Heart left ventricle (tissue), 16 donors: ENCODE results near the gene ANKEF1. TPM values are rescaled to one million over a fixed set of nuclear protein-coding genes. Genes with fewer than 3 reads are reported as not detected.

Experiments
- ATAC-seq, 4 donors: fragments of 200-7000 bp; cut with Tn5 transposase; one replicate each; pipeline ENCODE4 v1.9.1; 2020 to 2022; ENCODE audit warnings: moderate library complexity in 4 of 4, mild to moderate bottlenecking in 3 of 4, moderate number of reproducible peaks in 1 of 4
- DNase-seq, 5 donors: peaks; one replicate each; pipeline ENCODE4 v3.0.0-alpha.2; 2020
- H3K27ac ChIP-seq, 12 donors: fragments of 200-600 bp; sonication (generic) in 4 of 12; one replicate each; pipeline versions ENCODE4 v1.5.0 to v1.8.0; 2016 to 2022; ENCODE audit warnings: mild to moderate bottlenecking in 2 of 12
- H3K27me3 ChIP-seq, 9 donors: fragments of 200-600 bp; sonication (generic) in 2 of 9; one replicate each; pipeline versions ENCODE4 v1.5.1 to v1.8.0; 2016 to 2022; ENCODE audit warnings: mild to moderate bottlenecking in 3 of 9
- H3K36me3 ChIP-seq, 9 donors: fragments of 200-600 bp; sonication (generic) in 2 of 9; one replicate each; pipeline versions ENCODE4 v1.5.0 to v1.8.0; 2018 to 2022; ENCODE audit warnings: mild to moderate bottlenecking in 2 of 9
- H3K4me1 ChIP-seq, 12 donors: fragments of 200-600 bp; sonication (generic) in 4 of 12; one replicate each; pipeline versions ENCODE4 v1.5.0 to v1.8.0; 2016 to 2022; ENCODE audit warnings: mild to moderate bottlenecking in 3 of 12
- H3K4me3 ChIP-seq, 12 donors: fragments of 200-600 bp; sonication (generic) in 4 of 12; one replicate each; pipeline versions ENCODE4 v1.5.0 to v1.8.0; 2017 to 2022; ENCODE audit warnings: mild to moderate bottlenecking in 9 of 12, moderate library complexity in 4 of 12
- H3K9me3 ChIP-seq, 12 donors: fragments of 200-600 bp; sonication (generic) in 4 of 12; one replicate each; pipeline versions ENCODE4 v1.5.0 to v1.8.0; 2016 to 2022; ENCODE audit warnings: mild to moderate bottlenecking in 1 of 12
- CTCF ChIP-seq, 12 donors: fragments of 200-600 bp; sonication (generic) in 4 of 12; IDR thresholded peaks; one replicate each; pipeline versions ENCODE4 v1.5.0 to v1.8.0; 2018 to 2022; ENCODE audit warnings: antibody characterized with exemption in 12 of 12, mild to moderate bottlenecking in 5 of 12
- POLR2A ChIP-seq, 2 donors: fragments of 450-650 bp; IDR thresholded peaks; one replicate each; pipeline ENCODE4 v1.6.1; 2017; ENCODE audit warnings: antibody characterized with exemption in 2 of 2, mild to moderate bottlenecking in 2 of 2, moderate library complexity in 2 of 2
- WGBS, 4 donors: extraction: QIAGEN DNeasy Blood & Tissue Kit in 2 of 4; methylation state at CpG; one replicate each; pipeline versions ENCODE4 v1.1.5 to v1.1.7; 2013 to 2018; 5-methylcytosine and 5-hydroxymethylcytosine counted together
- intact Hi-C, 10 donors: fragments of 100-400 bp; cut with DNase I; formaldehyde crosslinking; loops; one replicate each; pipeline versions ENCODE4 v1.11.1 to v1.14.2; 2022
- polyA plus RNA-seq, 2 donors: library from polyadenylated mRNA; stranded (reverse); fragments of 200-250 nt; gene quantifications; one replicate each; pipeline ENCODE4 v1.2.3, GENCODE V29; 2013
- total RNA-seq, 9 donors: library from RNA; depleted of rRNA in 2 of 9; stranded (reverse); fragments of >200 nt in 2 of 9; fragmentation: NEBNext Ultra II Directional in 3 of 9; extraction: Animal tissue kit (Norgen Biotek cat#: 25700) in 3 of 9; gene quantifications; one replicate each; pipeline versions ENCODE4 v1.1.0 to v1.2.4, GENCODE V29; 2016 to 2023
- donor health status: ischemic (EF 13 %, LVEDD 7.1; RV severe dilation, severe dysfunction).
- donor health status: healthy with polysubstance abuse.
- donor health status: DM: no; HTN: yes; CAD: no.
- donor health status: DM: no; HTN: no; CAD: no.
- donor health status: ischemic (EF 25% LVEDD 6.9; RV normal size, moderate dysfunction).
- donor health status: ischemic (EF 25% LVEDD 5.7; RV mildly dilated, moderate dysfunction).
- donor health status: healthy.
- donor health status: DM: yes; HTN: yes; CAD: no.
- donor health status: ischemic (EF 35%, LVEDD 5.7; RV mildly dilated, moderate dysfunction).
- donor health status: nonischemic (EF 11% LVEDD 7.7; RV severe dilation, severe dysfunction).
- donor health status: DM: yes; HTN: yes; CAD: no.
- donor health status: PGD.
- donor health status: ischemic (EF 29% LVEDD 5.4; RV normal size, mild dysfunction).
- donor health status: nonischemic (EF 23%, LVEDD 6.1; RV moderate dilation, normal function).

Gene ANKEF1
- total and polyA plus RNA-seq, 11 donors, result 0.27 to 3.1 (median 1.4) TPM

DNA sequence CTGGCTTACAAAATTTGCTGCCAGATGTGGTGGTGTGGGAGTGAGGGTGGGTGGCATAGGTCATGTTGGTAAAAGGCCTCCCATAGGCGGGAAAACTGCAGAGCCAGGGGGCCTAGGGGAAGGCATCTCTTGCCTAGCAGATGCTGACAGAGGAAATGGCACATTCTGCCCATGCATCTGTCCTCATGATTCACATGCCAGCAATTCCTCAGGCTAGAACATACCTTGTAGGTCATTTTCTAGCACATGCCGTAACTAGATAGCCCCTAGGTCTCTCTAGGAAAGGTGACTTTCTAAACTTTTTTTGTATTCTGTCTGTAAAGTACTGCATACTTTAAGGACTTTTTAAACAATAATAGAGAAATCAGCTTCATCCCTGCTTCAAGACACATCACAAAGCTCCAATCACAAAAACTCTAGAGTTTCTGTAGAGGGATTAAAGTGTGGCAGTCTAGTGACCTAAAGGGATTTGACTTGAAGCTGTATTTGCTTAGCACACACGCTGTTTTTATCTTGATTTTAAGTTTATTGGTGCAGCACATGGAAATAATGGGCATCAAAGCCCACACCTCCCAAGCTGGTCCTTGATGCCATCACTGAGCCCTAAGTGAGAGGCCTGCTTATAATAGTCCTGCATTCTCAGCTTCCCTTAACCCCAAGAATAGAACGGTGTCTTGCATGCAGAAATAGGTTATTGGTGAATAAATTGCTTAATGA lies 55.2 kb downstream of the ANKEF1 start:
- no peak for TF ChIP-seq CTCF (IDR thresholded peaks at IDR 0.05)
- H3K4me1 ChIP-seq, result no peaks in the 10 kb centered on the region
- H3K9me3 ChIP-seq, result no peaks in the 10 kb centered on the region
- DNase-seq (no peak), ATAC-seq (no peak)
- no peak overlapping the region for H3K27ac ChIP-seq
- 95 to 100% (median 97%) methylated on average over 4 of the region's 4 CpGs for WGBS, 4 donors
- H3K4me3 ChIP-seq, result no peak overlapping the region
- H3K36me3 ChIP-seq, result no peaks in the 10 kb centered on the region
- intact Hi-C loops, result loop anchor here in 9 of 10 donors (2.0 to 10.0 kb wide), 8 partner anchors 108 to 1455 kb away; no protein-coding TSS in a partner anchor
- no peaks in the 10 kb centered on the region for H3K27me3 ChIP-seq

GRCh38 chr20:10090588-10091166 lies 55.9 kb downstream of the ANKEF1 start:
- ATAC-seq (peak in 3 of 4 donors; percentile 69 to 81 (median 80)), DNase-seq (peak; percentile 22 to 49 (median 31))
- no peak overlapping the region for H3K27ac ChIP-seq
- H3K9me3 ChIP-seq, result no peaks in the 10 kb centered on the region
- H3K36me3 ChIP-seq, result no peaks in the 10 kb centered on the region
- no peak overlapping the region for H3K4me3 ChIP-seq
- intact Hi-C loops, result loop anchor here in 9 of 10 donors (2.0 to 10.0 kb wide), 7 partner anchors 108 to 1454 kb away; no protein-coding TSS in a partner anchor
- H3K27me3 ChIP-seq, result no peaks in the 10 kb centered on the region
- peak; percentile 56 to 85 (median 72) for TF ChIP-seq CTCF (IDR thresholded peaks at IDR 0.05)
- TF ChIP-seq POLR2A (IDR thresholded peaks at IDR 0.05), result no peak
- WGBS, 4 donors, result 22 to 38% (median 35%) methylated on average over 2 of the region's 2 CpGs
- no peaks in the 10 kb centered on the region for H3K4me1 ChIP-seq

GRCh38 chr20:10093087-10093591 lies 58.4 kb downstream of the ANKEF1 start:
- Histone ChIP-seq H3K4me3 (no peak overlapping the region), H3K27ac (no peak overlapping the region), H3K27me3 (no peaks in the 10 kb centered on the region), H3K4me1 (no peaks in the 10 kb centered on the region), H3K36me3 (no peaks in the 10 kb centered on the region), H3K9me3 (no peaks in the 10 kb centered on the region)
- TF ChIP-seq POLR2A (IDR thresholded peaks at IDR 0.05) (no peak), CTCF (IDR thresholded peaks at IDR 0.05) (no peak)
- ATAC-seq, result peak in 2 of 4 donors; percentile 45 to 62
- WGBS, 4 donors, result 75 to 81% (median 78%) methylated on average over 2 of the region's 2 CpGs
- intact Hi-C loops, result loop anchor here in 7 of 10 donors (5.0 to 10.0 kb wide), 6 partner anchors 111 to 1452 kb away; no protein-coding TSS in a partner anchor
- DNase-seq, result no peak

DNA sequence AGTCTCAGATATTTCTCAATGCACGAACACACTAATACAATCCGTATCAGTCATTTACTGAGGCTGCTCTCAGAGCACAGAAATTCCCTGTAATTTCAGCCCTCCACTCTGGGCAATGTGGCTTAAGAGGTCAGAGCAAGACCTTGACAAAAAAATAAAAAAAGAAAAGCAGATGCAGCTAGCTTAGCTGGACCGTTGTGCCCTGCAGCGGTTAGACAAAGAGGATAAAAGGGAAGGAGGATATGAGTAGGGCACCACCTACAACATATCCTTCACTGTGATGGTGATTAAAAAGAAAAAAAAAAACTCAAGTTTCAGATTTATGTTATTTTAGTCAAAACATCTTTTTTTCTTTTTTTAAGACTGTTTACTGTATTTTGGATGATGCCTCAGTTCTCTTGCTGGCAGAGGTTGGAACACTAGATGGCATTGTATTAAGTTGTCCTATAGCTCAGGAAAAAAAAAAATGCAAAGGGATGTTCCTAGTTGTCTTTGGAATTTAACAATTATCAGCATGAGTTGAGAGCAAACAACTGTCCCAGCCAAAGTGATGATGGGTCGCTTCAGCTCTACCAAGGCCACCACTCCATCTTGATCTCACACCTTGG lies 59.9 kb downstream of the ANKEF1 start:
- H3K27me3 ChIP-seq, result no peaks in the 10 kb centered on the region
- H3K9me3 ChIP-seq, result no peaks in the 10 kb centered on the region
- ATAC-seq (no peak), DNase-seq (no peak)
- no peak overlapping the region for H3K27ac ChIP-seq
- H3K36me3 ChIP-seq, result no peaks in the 10 kb centered on the region
- 75 to 84% (median 81%) methylated on average over 5 of the region's 5 CpGs for WGBS, 4 donors
- H3K4me1 ChIP-seq, result no peaks in the 10 kb centered on the region
- intact Hi-C loops, result loop anchor here in 7 of 10 donors (5.0 to 10.0 kb wide), 6 partner anchors 112 to 1450 kb away; no protein-coding TSS in a partner anchor
- no peak overlapping the region for H3K4me3 ChIP-seq
- TF ChIP-seq POLR2A (IDR thresholded peaks at IDR 0.05), result no peak
- no peak for TF ChIP-seq CTCF (IDR thresholded peaks at IDR 0.05)
